ENCODE data around the gene HYAL3. TPM values are rescaled to one million over a fixed set of nuclear protein-coding genes. Genes with fewer than 3 reads are reported as not detected.
A peak's percentile ranks its signal among the peaks of the same experiment; 100 is the strongest.

The HYAL3 gene
- total and polyA plus RNA-seq, 10 of the 15 experiments (the other 5 are each of a cell fraction or from before 2014, with no cell fraction given) = 0.37 to 4.2 (median 2.8) TPM

GRCh38 chr3:50337175-50337861 is 38.1 kb upstream of the HYAL3 start (continued):
- TF ChIP-seq, protein P1, sequence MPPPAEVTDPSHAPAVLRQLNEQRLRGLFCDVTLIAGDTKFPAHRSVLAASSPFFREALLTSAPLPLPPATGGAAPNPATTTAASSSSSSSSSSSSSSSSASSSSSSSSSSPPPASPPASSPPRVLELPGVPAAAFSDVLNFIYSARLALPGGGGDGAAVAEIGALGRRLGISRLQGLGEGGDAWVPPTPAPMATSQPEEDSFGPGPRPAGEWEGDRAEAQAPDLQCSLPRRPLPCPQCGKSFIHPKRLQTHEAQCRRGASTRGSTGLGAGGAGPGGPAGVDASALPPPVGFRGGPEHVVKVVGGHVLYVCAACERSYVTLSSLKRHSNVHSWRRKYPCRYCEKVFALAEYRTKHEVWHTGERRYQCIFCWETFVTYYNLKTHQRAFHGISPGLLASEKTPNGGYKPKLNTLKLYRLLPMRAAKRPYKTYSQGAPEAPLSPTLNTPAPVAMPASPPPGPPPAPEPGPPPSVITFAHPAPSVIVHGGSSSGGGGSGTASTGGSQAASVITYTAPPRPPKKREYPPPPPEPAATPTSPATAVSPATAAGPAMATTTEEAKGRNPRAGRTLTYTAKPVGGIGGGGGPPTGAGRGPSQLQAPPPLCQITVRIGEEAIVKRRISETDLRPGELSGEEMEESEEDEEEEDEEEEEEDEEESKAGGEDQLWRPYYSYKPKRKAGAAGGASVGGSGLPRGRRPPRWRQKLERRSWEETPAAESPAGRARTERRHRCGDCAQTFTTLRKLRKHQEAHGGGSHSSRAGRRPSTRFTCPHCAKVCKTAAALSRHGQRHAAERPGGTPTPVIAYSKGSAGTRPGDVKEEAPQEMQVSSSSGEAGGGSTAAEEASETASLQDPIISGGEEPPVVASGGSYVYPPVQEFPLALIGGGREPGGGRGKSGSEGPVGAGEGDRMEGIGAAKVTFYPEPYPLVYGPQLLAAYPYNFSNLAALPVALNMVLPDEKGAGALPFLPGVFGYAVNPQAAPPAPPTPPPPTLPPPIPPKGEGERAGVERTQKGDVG (CRISPR knock-in tag; IDR thresholded peaks at IDR 0.05) = no peak
- TF ChIP-seq IKZF2 (IDR thresholded peaks at IDR 0.05) = no peak

GRCh38 chr3:50336452-50337174 is 37.4 kb upstream of the HYAL3 start:
- Histone ChIP-seq H3K9ac (ENCODE audit: control insufficient read depth, insufficient read depth, low read length) (peak overlapping the region; percentile 86), H3K27ac (ENCODE audit: control insufficient read depth, insufficient read depth) (peak overlapping the region; percentile 92), H4K20me1 (ENCODE audit: control insufficient read depth, insufficient read depth) (no peaks in the 10 kb centered on the region; the same call in 1 of the 2 replicates), H3K9me3 (replicated peaks; ENCODE audit: control insufficient read depth, insufficient read depth, low read length) (no peaks in the 10 kb centered on the region), H2AFZ (ENCODE audit: control insufficient read depth, low read depth, low read length) (peak overlapping the region; percentile 78), H3K4me1 (ENCODE audit: control insufficient read depth, insufficient read depth, low read length) (peaks cover 10% of the 10 kb centered on the region; the same call in 1 of the 2 replicates), H3K4me3 (peak overlapping the region; percentile 96), H3K79me2 (ENCODE audit: control insufficient read depth, insufficient read depth, low read length) (peaks cover 76% of the 10 kb centered on the region), H3K36me3 (ENCODE audit: control insufficient read depth in 2 of 2, insufficient read depth in 2 of 2, low read length in 1 of 2) (peaks cover 6 to 7% of the 10 kb centered on the region in 2 experiments), H3K4me2 (ENCODE audit: control insufficient read depth, insufficient read depth) (peak overlapping the region; percentile 77), H3K27me3 (replicated peaks in 1 of 2; ENCODE audit: control insufficient read depth in 2 of 2, insufficient read depth in 2 of 2, low read length in 1 of 2) (no peaks in the 10 kb centered on the region)
- no peak for FAIRE-seq
- WGBS (ENCODE audit: insufficient coverage, insufficient replicate concordance, low lambda C conversion rate, missing lambda C conversion rate) = 0% methylated on average over 13 of the region's 31 CpGs
- intact Hi-C loops (cut with micrococcal nuclease; ENCODE audit: unreplicated experiment) (loop anchor here (5.0 kb wide), 2 partner anchors 39 to 99 kb away; partner anchors contain the start of genes GNAI2, HYAL3 and NAA80), in situ Hi-C loops (cut with MboI) (loop anchor here (10.0 kb wide), 1 partner anchor 1058 kb away; the partner anchor contains the start of gene RBM15B)
- no peak for DNase-seq (ENCODE audit: low read depth, low spot score)
- RAD21 ChIA-PET (ENCODE audit: unreplicated experiment) = interaction anchor here (0.8 to 2.7 kb wide), 18 partner anchors 9 to 1163 kb away, joined by 3 to 21 read pairs (median 3); partner anchors contain the start of genes CYB561D2, DCAF1, GNAI2 and HYAL2
- TF ChIP-seq TCF12 (IDR thresholded peaks at IDR 0.05; ENCODE audit: low read depth, low read length) (0 out of 2 replicates have a peak, but pooled peaks have one; percentile 9), SMARCA5 (IDR thresholded peaks at IDR 0.05) (peak; percentile 86; the same call in 1 of the 2 replicates), GATAD2B (conservative IDR thresholded peaks at IDR 0.05; ENCODE audit: low read depth) (peak; percentile 68; the same call in 1 of the 2 replicates), ASH2L (IDR thresholded peaks at IDR 0.05; ENCODE audit: borderline replicate concordance, low read depth) (no peak), MYC (IDR thresholded peaks at IDR 0.05; ENCODE audit: insufficient read depth, insufficient read length, insufficient replicate concordance, low read length, severe bottlenecking) (peak; percentile 45), ZNF24 (IDR thresholded peaks at IDR 0.05) (no peak), WRNIP1 (IDR thresholded peaks at IDR 0.05; ENCODE audit: borderline replicate concordance, low read depth, low read length) (no peak), IKZF2 (IDR thresholded peaks at IDR 0.05) (0 out of 4 replicates have a peak, but pooled peaks of 1 of the 2 experiments have one; percentile 12), IKZF1 (conservative IDR thresholded peaks at IDR 0.05) (0 out of 2 replicates have a peak, but pooled peaks have one; percentile 13)
- TF ChIP-seq, protein P2, sequence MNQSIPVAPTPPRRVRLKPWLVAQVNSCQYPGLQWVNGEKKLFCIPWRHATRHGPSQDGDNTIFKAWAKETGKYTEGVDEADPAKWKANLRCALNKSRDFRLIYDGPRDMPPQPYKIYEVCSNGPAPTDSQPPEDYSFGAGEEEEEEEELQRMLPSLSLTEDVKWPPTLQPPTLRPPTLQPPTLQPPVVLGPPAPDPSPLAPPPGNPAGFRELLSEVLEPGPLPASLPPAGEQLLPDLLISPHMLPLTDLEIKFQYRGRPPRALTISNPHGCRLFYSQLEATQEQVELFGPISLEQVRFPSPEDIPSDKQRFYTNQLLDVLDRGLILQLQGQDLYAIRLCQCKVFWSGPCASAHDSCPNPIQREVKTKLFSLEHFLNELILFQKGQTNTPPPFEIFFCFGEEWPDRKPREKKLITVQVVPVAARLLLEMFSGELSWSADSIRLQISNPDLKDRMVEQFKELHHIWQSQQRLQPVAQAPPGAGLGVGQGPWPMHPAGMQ (IDR thresholded peaks at IDR 0.05; ENCODE audit: borderline replicate concordance) = no peak
- BruUV-seq (replicated peaks) = TSS peak; percentile 67
- SMC1A ChIA-PET (ENCODE audit: uncharacterized antibody, unreplicated experiment) = interaction anchor here (0.9 to 1.8 kb wide), 10 partner anchors 9 to 275 kb away, joined by 3 to 20 read pairs (median 4); partner anchors contain the start of genes CISH, GNAI2, HYAL2 and HYAL3
- POLR2A ChIA-PET = interaction anchor here (0.6 to 7.0 kb wide), 29 partner anchors 9 to 286 kb away, joined by 3 to 84 read pairs (median 4); partner anchors contain the start of genes C3orf18, CISH, CYB561D2 and GNAI2
- CTCF ChIA-PET = interaction anchor here (0.6 to 10.5 kb wide), 12 partner anchors 9 to 665 kb away, joined by 3 to 72 read pairs (median 4); partner anchors contain the start of genes CYB561D2, HYAL2, NPRL2 and TUSC2
- ATAC-seq = peak; percentile 17

Measured in GM12878 (cell line).